HS-27A (cell line): ENCODE measurements around the gene PTGIS.
"Not testable (repeated sequence)": the region's sequence is repeated elsewhere in the genome, so short reads cannot be mapped to it uniquely, and the experiment has no call there.

Source experiments
- DNase-seq: peaks from one replicate; pipeline ENCODE4 v3.0.0-alpha.2; 2012; ENCODE audit warnings: low read depth, missing footprints

The PTGIS gene

GRCh38 chr20:49579874-49580812 lies 12.2 kb upstream of the PTGIS start:
- DNase-seq, result no peak

GRCh38 chr20:49579195-49579594 lies 11.3 kb upstream of the PTGIS start:
- DNase-seq, result no peak

DNA sequence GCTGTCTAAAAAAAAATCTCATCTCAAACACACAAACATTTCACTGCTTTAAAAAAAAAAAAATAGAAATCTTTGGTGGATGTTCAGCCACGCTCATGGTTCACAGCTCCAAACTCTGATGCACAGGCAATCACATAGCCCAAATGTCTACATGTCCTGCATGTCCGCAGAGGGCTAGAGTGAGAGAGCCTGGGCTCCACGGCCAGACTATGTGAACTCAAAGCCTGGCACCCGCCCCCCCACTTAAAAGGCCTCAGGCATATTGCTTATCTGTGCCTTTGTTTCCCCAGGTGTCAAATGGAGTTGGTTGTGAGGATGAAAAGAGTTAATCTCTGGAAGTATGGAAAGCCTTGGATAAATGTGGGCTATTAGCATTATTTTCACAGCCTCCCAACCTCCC lies 10.5 kb upstream of the PTGIS start:
- DNase-seq, result no peak

DNA sequence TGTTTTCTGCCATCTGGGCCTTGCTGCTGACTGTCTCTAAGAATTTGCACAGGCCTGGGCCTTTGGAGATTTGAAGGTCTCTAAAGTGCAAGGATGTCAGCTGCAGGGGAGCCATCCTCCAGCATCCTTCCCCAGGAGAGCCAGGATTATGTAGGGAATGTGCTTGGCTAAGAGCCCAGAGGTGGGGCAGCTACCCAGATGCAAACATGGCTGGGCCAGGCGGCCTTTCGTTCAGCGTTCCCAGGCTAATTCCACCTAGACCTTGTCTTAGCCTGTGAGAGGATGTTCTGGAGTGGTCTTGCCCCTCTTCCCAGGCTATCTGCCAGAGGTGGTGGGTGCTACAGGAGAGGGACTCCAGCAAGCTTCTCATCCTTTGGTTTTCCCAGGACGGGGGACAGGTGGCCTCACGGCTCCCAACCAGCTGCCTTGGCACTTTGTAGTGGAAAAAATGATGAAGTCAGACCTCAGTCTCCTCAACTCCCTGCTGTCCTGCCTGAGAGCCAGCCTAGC lies 7.7 kb upstream of the PTGIS start:
- DNase-seq, result no peak

GRCh38 chr20:49573900-49574416 lies 6.0 kb upstream of the PTGIS start:
- DNase-seq, result no peak

DNA sequence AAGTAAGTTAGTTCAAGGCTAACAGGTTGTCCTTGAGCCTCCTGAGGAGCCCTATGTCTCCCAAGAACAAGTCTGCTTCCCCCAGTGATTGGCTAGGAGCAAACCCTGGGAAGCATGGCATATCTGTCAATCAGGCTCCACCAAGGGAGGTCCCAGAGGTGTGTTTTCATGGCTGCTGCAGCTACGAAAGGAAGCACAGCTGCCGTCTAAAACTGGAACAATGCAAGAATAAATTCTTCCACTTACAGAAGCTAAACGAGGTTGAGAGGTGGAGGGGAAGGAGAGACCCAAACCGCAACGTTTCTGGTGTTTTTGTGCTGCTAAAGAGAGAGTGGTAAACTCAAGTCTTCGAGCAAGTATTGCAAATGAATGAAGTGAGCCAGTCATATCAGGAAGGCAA lies 4.9 kb upstream of the PTGIS start:
- no peak for DNase-seq

- DNase-seq, result no peak
These were observed 3.6 kb upstream of the PTGIS start for GRCh38 chr20:49571553-49571835.

- no peak for DNase-seq
These were observed 3.1 kb upstream of the PTGIS start for GRCh38 chr20:49570828-49571552.

- no peak for DNase-seq
These were observed 2.4 kb upstream of the PTGIS start for GRCh38 chr20:49570161-49570827.

GRCh38 chr20:49569411-49570115 lies 1.6 kb upstream of the PTGIS start:
- no peak for DNase-seq

- DNase-seq, result no peak
These were observed 578 bp upstream of the PTGIS start for GRCh38 chr20:49568278-49569151.

DNA sequence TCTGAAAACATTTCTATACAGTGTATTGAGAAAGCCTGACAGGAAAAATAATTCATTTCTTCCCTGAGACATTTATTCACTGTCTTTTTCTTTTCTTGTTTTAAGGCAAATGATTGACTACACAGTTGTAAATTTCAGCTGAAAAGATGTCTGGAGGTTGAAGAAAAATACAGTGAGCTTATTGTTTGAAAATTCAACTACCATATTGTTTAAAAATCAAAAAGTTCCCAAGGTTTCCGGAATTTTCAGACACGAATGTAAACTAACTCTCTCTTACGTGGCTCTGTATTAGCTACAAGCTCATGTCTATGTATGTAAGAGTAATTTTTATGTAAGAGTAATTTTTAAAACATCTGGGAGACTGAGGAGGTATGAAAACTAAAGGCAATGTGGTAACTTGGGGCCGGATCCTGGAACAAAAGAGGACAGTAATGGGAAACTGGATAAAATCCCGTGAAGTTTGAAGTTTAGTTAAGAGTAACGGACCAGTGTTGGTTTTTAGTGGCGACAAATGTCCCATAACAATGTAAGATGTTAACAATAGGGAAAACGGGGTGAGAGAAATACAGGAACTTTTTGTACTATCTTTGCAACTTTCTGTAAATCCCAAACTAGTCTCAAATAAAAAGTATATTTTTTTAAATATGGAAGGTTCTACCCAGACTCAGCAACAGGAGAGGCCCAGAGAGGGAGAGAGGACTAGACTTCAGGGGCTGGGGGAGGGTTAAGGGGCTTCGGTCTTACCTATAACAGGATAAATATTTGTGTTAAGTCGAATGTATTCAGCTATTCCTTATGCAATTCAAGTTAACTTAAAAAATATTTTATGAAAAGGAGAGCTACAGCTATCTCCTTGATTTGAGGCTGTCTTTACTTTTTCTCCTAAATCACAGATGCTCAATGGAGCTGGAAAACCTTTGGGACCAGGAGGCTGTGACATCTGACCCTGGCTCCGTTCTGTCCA lies 1.3 kb downstream of the PTGIS start:
- DNase-seq, result no peak

DNA sequence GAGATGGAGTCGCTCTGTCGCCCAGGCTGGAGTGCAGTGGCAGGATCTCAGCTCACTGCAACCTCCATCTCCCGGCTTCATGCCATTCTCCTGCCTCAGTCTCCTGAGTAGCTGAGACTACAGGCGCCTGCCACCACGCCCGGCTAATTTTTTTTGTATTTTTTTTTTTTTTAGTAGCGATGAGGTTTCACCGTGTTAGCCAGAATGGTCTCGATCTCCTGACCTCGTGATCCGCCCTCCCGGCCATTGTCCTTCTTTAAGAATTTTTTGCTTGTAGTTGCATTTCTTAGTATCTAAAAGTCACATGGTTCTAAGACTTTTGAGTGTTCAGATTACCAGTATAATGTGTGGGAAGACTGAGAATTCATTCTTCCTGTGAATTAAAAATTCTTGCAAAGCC lies 2.9 kb downstream of the PTGIS start:
- not testable (repeated sequence) for DNase-seq

GRCh38 chr20:49563015-49563980 lies 4.6 kb downstream of the PTGIS start:
- no peak for DNase-seq

- DNase-seq, result peak; percentile 84
These were observed 5.5 kb downstream of the PTGIS start for GRCh38 chr20:49562311-49563014.

GRCh38 chr20:49561806-49562205 lies 6.1 kb downstream of the PTGIS start:
- DNase-seq, result no peak

DNA sequence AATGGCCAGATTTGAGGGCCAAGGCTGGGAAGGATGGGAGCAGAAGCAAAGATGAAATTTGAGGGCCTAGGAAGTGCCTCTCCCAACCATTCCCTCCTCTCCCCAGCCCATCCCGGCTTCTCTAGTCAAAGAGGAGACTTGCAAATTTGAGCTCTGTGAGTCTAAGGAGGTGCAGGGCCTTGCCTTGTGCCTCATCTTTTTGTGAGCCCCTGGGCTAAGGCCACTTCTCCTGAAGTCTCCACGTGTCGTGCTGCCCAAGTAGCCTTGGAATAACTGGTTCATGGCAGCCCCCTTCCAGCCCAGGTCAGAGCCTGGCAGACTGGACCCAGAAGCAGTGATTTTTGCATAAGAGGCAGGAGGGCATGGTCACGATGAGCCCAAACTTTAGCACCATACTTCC lies 6.7 kb downstream of the PTGIS start:
- DNase-seq, result no peak

DNA sequence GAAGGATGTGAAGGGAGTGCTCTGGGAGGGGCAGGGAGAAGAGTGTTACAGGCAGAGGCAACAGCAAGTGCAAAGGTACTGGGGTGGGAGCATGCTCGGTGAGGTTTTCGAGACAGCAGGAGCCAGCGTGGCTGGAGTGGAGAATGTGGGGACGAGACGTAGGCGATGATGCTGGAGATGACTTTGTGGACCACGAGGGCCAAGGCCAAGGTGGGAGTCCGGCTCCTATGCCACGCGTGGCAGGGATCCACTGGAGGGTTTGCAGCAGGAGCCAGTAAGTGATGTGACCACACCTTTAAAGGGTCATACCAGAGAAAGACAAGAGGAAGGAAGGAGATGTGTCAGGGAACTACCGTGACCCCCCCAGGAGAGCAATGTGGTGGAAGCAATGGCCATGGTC lies 7.3 kb downstream of the PTGIS start:
- DNase-seq, result no peak
